Measurements from ENCODE around the gene C12orf57. TPM values are rescaled to one million over a fixed set of nuclear protein-coding genes. Genes with fewer than 3 reads are reported as not detected.

C12orf57 gene
- total and polyA plus RNA-seq, 2 of the 8 experiments (the other 6 are each of a cell fraction or from before 2014, with no cell fraction given): 174 to 993 TPM

DNA sequence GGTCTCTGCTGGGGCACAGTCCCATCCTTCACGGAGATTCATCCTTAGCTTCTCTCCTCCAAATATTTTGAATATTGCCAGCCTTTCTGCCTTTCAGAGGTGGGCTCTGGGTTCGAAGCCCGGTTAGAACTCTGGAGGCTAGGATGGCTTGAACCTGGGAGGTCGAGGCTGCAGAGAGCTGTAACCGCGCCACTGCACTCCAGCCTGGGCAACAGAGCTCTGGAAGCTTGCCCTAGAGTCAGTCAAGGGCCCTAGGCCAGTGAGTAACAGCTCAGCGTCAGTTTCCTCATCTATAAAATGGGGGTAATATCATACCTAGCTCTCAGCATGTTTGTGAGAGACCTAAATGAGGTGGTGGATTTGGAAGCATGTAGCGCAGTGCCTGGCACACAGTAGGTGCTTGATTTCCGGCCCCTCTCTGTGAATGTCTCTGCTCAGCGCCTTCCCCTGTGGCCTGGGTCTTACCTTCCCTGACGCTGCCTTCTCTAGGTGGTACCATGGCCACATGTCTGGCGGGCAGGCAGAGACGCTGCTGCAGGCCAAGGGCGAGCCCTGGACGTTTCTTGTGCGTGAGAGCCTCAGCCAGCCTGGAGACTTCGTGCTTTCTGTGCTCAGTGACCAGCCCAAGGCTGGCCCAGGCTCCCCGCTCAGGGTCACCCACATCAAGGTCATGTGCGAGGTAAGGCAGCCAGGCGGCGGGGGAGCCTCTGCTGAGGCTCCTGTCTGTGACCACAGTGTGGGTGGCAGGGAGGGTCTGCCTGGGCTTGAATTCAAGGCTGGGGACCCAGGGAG, 10.7 kb downstream of the C12orf57 start:
- Histone ChIP-seq H4K20me1 (replicated peaks in 1 of 2; ENCODE audit: control insufficient read depth in 1 of 2, insufficient read depth in 2 of 2, low read length in 2 of 2) (no peaks in the 10 kb centered on the region), H2BK20ac (ENCODE audit: low read length) (no peak overlapping the region), H4K5ac (ENCODE audit: insufficient read length, low read depth, low read length) (no peak overlapping the region), H3K9me3 (ENCODE audit: insufficient read depth in 2 of 2, low read depth in 1 of 2, low read length in 1 of 2) (no peaks in the 10 kb centered on the region), H2AK5ac (ENCODE audit: low read depth, low read length) (0 out of 2 replicates have a peak overlapping the region, but pooled peaks have one; percentile 39), H3K4me3 (ENCODE audit: extremely low read depth in 1 of 4, insufficient read depth in 2 of 4, low read depth in 3 of 4, low read length in 4 of 4) (no peak overlapping the region), H2BK12ac (ENCODE audit: low read depth, low read length) (no peak overlapping the region), H3K56ac (replicated peaks; ENCODE audit: insufficient read length, low read depth, low read length) (no peak overlapping the region), H2AFZ (ENCODE audit: low read length) (no peak overlapping the region), H3K9ac (replicated peaks in 1 of 4; ENCODE audit: extremely low read depth in 1 of 4, low read depth in 3 of 4, low read length in 3 of 4) (no peak overlapping the region), H3K14ac (ENCODE audit: insufficient read length) (no peak overlapping the region), H3K79me2 (ENCODE audit: control insufficient read depth in 1 of 2, insufficient read depth in 2 of 2, low read length in 2 of 2) (no peaks in the 10 kb centered on the region), H3K23ac (ENCODE audit: insufficient read length) (no peak overlapping the region), H4K8ac (ENCODE audit: extremely low read depth, insufficient read depth, low read length) (peak overlapping the region; percentile 28; the same call in 1 of the 2 replicates), H3K4me2 (ENCODE audit: insufficient read depth in 1 of 2, low read depth in 2 of 2, low read length in 2 of 2) (no peak overlapping the region), H3K79me1 (ENCODE audit: low read depth, low read length) (peaks cover 5% of the 10 kb centered on the region; the same call in 1 of the 2 replicates), H3K27me3 (replicated peaks in 1 of 4; ENCODE audit: control insufficient read depth in 3 of 4, extremely low read depth in 1 of 4, insufficient read depth in 3 of 4, low read length in 3 of 4) (no peaks in the 10 kb centered on the region), H3K18ac (ENCODE audit: extremely low read depth, low read length) (no peak overlapping the region), H3K4me1 (replicated peaks in 1 of 4; ENCODE audit: control insufficient read depth in 3 of 4, insufficient read depth in 4 of 4, low read length in 3 of 4) (peaks cover 0 to 14% (median 6%) of the 10 kb centered on the region in 4 experiments; a peak in 4 of 7 replicates), H3K36me3 (ENCODE audit: control insufficient read depth in 2 of 4, insufficient read depth in 4 of 4, low read length in 3 of 4) (no peaks in the 10 kb centered on the region), H4K91ac (replicated peaks; ENCODE audit: insufficient read length, low read length) (no peak overlapping the region), H2BK120ac (replicated peaks; ENCODE audit: low read depth, low read length) (no peak overlapping the region), H2BK5ac (ENCODE audit: low read depth, low read length) (no peak overlapping the region), H3K23me2 (ENCODE audit: low read depth, low read length) (no peaks in the 10 kb centered on the region), H2BK15ac (ENCODE audit: low read length) (no peak overlapping the region), H3K27ac (ENCODE audit: low read depth, low read length) (0 out of 2 replicates have a peak overlapping the region, but pooled peaks have one; percentile 1), H3K4ac (replicated peaks; ENCODE audit: insufficient read length, low read depth, low read length) (no peak overlapping the region)
- no peak for TF ChIP-seq SIX5 (IDR thresholded peaks at IDR 0.05; ENCODE audit: low read depth, low read length)
- 94% methylated on average over 21 of the region's 21 CpGs; no CpG with 5 or more reads in 1 of the 2 experiments for WGBS, 2 experiments (ENCODE audit: extremely low coverage in 1 of 2, insufficient coverage in 1 of 2, insufficient read length in 1 of 2, insufficient replicate concordance in 2 of 2, low coverage in 1 of 2, low lambda C conversion rate in 2 of 2, missing lambda C conversion rate in 1 of 2)
- FAIRE-seq: no peak
- no peak for DNase-seq (ENCODE audit: low read depth in 1 of 2, low spot score in 2 of 2)
- POLR2A ChIA-PET (ENCODE audit: partially characterized antibody): interaction anchor here (30.5 to 44.0 kb wide), 2 partner anchors 9 to 14 kb away, joined by 1596 read pairs; partner anchors contain the start of genes ATN1, C12orf57, EMG1 and PHB2
- CTCF ChIA-PET (ENCODE audit: partially characterized antibody): interaction anchor here (0.7 to 1.5 kb wide), 6 partner anchors 10 to 102 kb away, joined by 3 to 8 read pairs (median 3); partner anchors contain the start of genes C12orf57 and LPCAT3

All from H1 (cell line).